ENCODE results near the gene EXOC4.

EXOC4 gene

DNA sequence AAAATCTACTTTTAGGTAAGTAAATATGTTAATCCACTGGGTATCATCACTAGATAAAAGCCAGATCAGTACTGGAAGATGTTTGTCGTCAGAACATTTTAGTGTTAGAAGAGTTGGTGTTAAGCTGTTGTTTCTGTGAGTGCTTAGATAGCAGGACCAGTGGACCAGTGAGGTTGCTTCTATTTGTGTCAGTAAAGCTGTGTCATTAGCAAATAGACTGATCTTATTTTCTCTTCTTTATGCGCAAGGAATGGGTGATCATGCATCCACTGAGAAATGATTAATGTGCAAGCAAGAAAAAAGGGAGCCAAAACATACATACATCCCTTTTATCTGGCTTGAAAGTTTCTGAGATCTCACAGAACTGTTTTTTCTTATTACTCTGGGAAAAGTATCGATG is 42.6 kb downstream of the EXOC4 start:
- TF ChIP-seq, protein P1, sequence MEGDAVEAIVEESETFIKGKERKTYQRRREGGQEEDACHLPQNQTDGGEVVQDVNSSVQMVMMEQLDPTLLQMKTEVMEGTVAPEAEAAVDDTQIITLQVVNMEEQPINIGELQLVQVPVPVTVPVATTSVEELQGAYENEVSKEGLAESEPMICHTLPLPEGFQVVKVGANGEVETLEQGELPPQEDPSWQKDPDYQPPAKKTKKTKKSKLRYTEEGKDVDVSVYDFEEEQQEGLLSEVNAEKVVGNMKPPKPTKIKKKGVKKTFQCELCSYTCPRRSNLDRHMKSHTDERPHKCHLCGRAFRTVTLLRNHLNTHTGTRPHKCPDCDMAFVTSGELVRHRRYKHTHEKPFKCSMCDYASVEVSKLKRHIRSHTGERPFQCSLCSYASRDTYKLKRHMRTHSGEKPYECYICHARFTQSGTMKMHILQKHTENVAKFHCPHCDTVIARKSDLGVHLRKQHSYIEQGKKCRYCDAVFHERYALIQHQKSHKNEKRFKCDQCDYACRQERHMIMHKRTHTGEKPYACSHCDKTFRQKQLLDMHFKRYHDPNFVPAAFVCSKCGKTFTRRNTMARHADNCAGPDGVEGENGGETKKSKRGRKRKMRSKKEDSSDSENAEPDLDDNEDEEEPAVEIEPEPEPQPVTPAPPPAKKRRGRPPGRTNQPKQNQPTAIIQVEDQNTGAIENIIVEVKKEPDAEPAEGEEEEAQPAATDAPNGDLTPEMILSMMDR (IDR thresholded peaks at IDR 0.05; ENCODE audit: control extremely low read depth, extremely low read depth, low read depth, missing control alignments): no peak
- DNase-seq (ENCODE audit: extremely low spot score): no peak
- ChIA-PET CTCF (interaction anchor here (0.8 to 2.5 kb wide), 6 partner anchors 9 to 36 kb away, joined by 3 to 9 read pairs (median 4); no protein-coding TSS in a partner anchor), POLR2A (no interaction called here)

DNA sequence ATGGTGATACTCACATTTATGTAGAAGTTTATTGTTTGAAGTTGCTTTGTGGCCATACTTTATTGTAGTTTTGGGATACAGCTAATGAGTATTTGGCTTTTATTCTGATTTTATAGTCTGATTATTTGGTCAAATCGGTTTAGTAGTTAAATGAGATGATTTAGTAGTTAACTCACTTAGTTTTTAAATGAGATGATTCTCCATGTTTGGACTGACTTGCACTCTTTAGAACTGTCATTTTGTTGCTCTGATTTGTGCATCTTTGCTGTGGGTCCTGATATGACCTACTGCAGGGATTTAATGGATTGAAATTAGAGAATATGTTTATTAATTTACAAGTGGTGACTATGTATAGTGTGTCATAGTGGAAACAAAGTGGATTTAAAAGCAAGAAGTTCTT is 44.2 kb downstream of the EXOC4 start:
- ChIA-PET POLR2A (no interaction called here), CTCF (no interaction called here)
- TF ChIP-seq, protein P1 (IDR thresholded peaks at IDR 0.05; ENCODE audit: control extremely low read depth, extremely low read depth, low read depth, missing control alignments): no peak
- DNase-seq (ENCODE audit: extremely low spot score): no peak

DNA sequence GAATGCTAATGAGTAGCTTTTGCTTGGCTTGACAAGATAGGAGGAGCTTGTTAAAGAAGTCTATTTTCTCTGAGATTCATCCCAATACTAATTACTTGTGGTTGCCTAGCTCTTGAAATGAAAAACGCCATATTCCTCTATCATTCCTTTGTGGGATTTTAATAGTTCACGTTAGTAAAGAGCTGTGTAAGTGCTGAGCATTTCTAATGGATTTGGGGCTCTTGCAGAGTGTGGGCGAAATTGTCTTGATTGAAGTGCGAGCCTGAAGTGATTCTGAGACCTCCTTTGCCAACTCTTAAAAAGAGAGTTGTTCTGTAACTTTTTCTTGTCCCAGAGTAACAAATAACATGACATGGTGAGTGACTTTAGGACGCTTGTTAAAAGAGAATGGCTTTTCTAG is 45.2 kb downstream of the EXOC4 start:
- DNase-seq (ENCODE audit: extremely low spot score): no peak
- TF ChIP-seq, protein P1 (IDR thresholded peaks at IDR 0.05; ENCODE audit: control extremely low read depth, extremely low read depth, low read depth, missing control alignments): no peak
- ChIA-PET POLR2A (no interaction called here), CTCF (interaction anchor here (0.7 to 2.7 kb wide), 2 partner anchors 16 to 28 kb away, joined by 3 to 8 read pairs; no protein-coding TSS in a partner anchor)

DNA sequence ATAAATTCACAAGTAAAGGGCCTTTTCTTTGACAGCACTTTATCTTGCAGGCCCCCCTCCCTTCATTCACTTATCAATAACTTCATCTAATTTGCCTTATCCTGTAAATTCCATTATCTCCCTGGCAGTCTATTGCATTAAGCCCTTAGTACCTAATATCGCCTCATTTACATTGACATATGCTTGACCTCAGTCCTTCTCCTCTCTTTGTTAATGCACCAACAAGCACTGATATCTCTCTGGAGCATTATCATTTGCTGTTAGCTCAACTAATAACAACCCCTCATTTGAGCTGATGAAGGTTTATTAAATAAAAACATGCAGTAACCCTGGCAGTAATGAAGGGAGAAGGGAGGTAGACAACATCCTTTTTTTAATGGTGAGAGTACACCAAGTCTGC is 46.8 kb downstream of the EXOC4 start:
- ChIA-PET CTCF (interaction anchor here (1.0 to 2.7 kb wide), 3 partner anchors 12 to 23 kb away, joined by 3 to 8 read pairs (median 3); no protein-coding TSS in a partner anchor), POLR2A (no interaction called here)
- no peak for DNase-seq (ENCODE audit: extremely low spot score)
- TF ChIP-seq, protein P1 (IDR thresholded peaks at IDR 0.05; ENCODE audit: control extremely low read depth, extremely low read depth, low read depth, missing control alignments): no peak

DNA sequence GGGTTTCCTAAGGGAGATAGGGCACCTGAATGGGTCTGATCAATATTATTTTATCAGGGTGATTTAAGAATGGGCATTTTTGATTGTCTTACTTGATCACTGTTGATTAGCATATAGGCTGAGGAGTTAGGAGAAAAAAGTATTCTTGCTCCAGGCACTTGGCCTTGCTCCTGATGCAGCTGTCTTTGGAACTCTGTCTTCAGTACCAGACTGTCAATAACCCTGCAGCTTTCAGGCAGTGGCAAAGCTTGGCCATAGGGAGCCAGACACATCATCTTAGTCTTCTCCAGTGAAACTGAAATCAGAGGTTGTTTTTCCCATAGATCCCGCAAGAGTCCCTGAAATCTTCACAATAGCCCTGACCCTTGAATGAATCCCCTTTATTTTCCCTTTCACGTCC is 47.2 kb downstream of the EXOC4 start:
- no peak for DNase-seq (ENCODE audit: extremely low spot score)
- TF ChIP-seq, protein P1 (IDR thresholded peaks at IDR 0.05; ENCODE audit: control extremely low read depth, extremely low read depth, low read depth, missing control alignments): no peak
- ChIA-PET CTCF (interaction anchor here (1.0 to 2.7 kb wide), 3 partner anchors 11 to 23 kb away, joined by 3 to 8 read pairs (median 3); no protein-coding TSS in a partner anchor), POLR2A (no interaction called here)

DNA sequence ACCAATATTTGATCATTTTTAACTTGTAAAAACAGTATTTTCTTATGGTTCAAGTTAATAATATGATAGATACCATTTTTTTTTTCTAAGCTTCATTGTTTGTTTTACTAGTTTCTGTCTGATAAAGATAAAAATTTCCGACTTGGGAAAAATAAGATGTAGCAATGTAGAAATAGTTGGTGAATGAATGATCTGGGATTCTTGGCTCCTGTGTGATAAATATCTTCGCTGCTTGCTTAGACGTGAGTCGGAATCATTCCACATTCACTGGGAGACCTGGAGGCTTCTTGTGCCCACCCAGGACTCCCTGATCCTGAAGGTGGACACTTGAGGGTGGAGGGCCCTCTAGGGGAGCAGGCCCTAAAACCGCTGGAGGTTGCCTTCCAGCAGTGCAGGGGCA is 47.9 kb downstream of the EXOC4 start:
- DNase-seq (ENCODE audit: extremely low spot score): no peak
- ChIA-PET POLR2A (no interaction called here), CTCF (interaction anchor here (1.5 kb wide), 1 partner anchor 24 kb away, joined by 3 read pairs; no protein-coding TSS in a partner anchor)
- TF ChIP-seq, protein P1 (IDR thresholded peaks at IDR 0.05; ENCODE audit: control extremely low read depth, extremely low read depth, low read depth, missing control alignments): no peak

Measured in GM10248 (cell line).